Sigmoid colon (tissue), 7 donors: ENCODE measurements around the gene GTPBP2. TPM values are rescaled to one million over a fixed set of nuclear protein-coding genes. Genes with fewer than 3 reads are reported as not detected.
A peak's percentile ranks its signal among the peaks of the same experiment; 100 is the strongest.

ENCODE experiments used
- DNase-seq: peaks from one replicate; pipeline ENCODE4 v3.0.0-alpha.2; 2019
- H3K27ac ChIP-seq, 4 donors: fragments of 200-600 bp; sonication (generic); one replicate each; pipeline ENCODE4 v1.5.1; 2016 to 2019; ENCODE audit warnings: mild to moderate bottlenecking in 1 of 4
- H3K27me3 ChIP-seq, 3 donors: fragments of 200-600 bp; sonication (generic); one replicate each; pipeline ENCODE4 v1.5.1; 2019; ENCODE audit warnings: mild to moderate bottlenecking in 1 of 3
- H3K36me3 ChIP-seq, 4 donors: fragments of 200-600 bp; sonication (generic); one replicate each; pipeline ENCODE4 v1.5.1; 2016 to 2019
- H3K4me1 ChIP-seq, 4 donors: fragments of 200-600 bp; sonication (generic); one replicate each; pipeline ENCODE4 v1.5.1; 2017 to 2019
- H3K4me3 ChIP-seq, 4 donors: fragments of 200-600 bp; sonication (generic); one replicate each; pipeline ENCODE4 v1.5.1; 2017 to 2019; ENCODE audit warnings: mild to moderate bottlenecking in 2 of 4, moderate library complexity in 1 of 4
- H3K9me3 ChIP-seq, 4 donors: fragments of 200-600 bp in 3 of 4; sonication (generic) in 3 of 4; one replicate each; pipeline versions ENCODE4 v1.5.1 to v1.6.1; 2013 to 2019
- EP300 ChIP-seq, 4 donors: sonication (generic); formaldehyde crosslinking; IDR thresholded peaks; one replicate each; pipeline ENCODE4 v1.6.1; 2017; ENCODE audit warnings: antibody characterized with exemption in 4 of 4
- POLR2A ChIP-seq, 2 donors: fragments of 450-650 bp; IDR thresholded peaks; one replicate each; pipeline ENCODE4 v1.6.1; 2016; ENCODE audit warnings: antibody characterized with exemption in 2 of 2, mild to moderate bottlenecking in 2 of 2, moderate library complexity in 2 of 2
- POLR2AphosphoS5 ChIP-seq, 4 donors: sonication (generic); formaldehyde crosslinking; IDR thresholded peaks; one replicate each; pipeline ENCODE4 v1.6.1; 2017; ENCODE audit warnings: antibody characterized with exemption in 4 of 4
- WGBS, 2 donors: extraction: QIAGEN DNeasy Blood & Tissue Kit; methylation state at CpG; one replicate each; pipeline ENCODE4 v1.1.7; 2013; 5-methylcytosine and 5-hydroxymethylcytosine counted together
- intact Hi-C: fragments of 100-400 bp; cut with DNase I; formaldehyde crosslinking; loops from one replicate; pipeline ENCODE4 v1.15.1; 2023
- polyA plus RNA-seq, 3 donors: library from polyadenylated mRNA; stranded (reverse); fragments of 200-250 nt; gene quantifications; one replicate each; pipeline ENCODE4 v1.2.3, GENCODE V29; 2013
- total RNA-seq, 4 donors: library from RNA; depleted of rRNA; stranded (reverse); fragments of >200 nt; gene quantifications; one replicate each; pipeline ENCODE4 v1.1.0, GENCODE V29; 2016
- TF ChIP-seq, protein P1 (sequence below), 4 experiments: fragments of 450-650 bp in 3 of 4; fragments of 200-600 bp in 1 of 4; IDR thresholded peaks; one replicate each; pipeline ENCODE4 v1.5.1; 2016 to 2019; ENCODE audit warnings: antibody characterized with exemption in 4 of 4, mild to moderate bottlenecking in 3 of 4, moderate library complexity in 2 of 4
- donor health status: healthy with polysubstance abuse.
- donor health status: Bipolar disorder and iron deficiency.
- donor health status: healthy.

The GTPBP2 gene
- total and polyA plus RNA-seq, 7 donors: 26.8 to 71.0 (median 36.6) TPM

DNA sequence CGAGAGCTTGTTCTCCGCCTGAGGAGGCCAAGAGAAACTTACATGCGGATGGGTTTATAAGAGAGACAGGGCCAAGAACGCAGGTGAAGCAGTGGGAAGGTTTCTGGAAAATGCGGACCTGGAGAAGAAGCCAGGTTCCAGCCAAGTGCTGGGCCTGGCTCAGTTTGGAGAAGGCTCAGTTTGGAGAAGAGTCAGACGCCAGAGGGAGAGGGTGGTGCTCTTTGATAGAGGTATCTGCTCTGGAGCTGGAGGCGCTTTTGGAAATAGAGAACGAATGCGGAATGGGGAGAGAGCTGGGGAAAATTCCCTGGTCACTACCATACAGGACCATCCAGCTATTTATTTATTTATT lies 16.5 kb upstream of the GTPBP2 start:
- 11 to 18% methylated on average over 9 of the region's 9 CpGs for WGBS, 2 donors
- H3K4me1 ChIP-seq: peaks cover 0 to 13% (median 10%) of the 10 kb centered on the region in 4 donors
- no peak for DNase-seq
- H3K36me3 ChIP-seq: peaks cover 0 to 14% (median 6%) of the 10 kb centered on the region in 4 donors
- H3K27me3 ChIP-seq: no peaks in the 10 kb centered on the region
- intact Hi-C loops: no loop called here
- H3K27ac ChIP-seq: peak overlapping the region in 3 of 4 donors; percentile 20 to 47 (median 41)
- no peak for TF ChIP-seq POLR2A (IDR thresholded peaks at IDR 0.05)
- no peak for TF ChIP-seq EP300 (IDR thresholded peaks at IDR 0.05)
- TF ChIP-seq, protein P1, sequence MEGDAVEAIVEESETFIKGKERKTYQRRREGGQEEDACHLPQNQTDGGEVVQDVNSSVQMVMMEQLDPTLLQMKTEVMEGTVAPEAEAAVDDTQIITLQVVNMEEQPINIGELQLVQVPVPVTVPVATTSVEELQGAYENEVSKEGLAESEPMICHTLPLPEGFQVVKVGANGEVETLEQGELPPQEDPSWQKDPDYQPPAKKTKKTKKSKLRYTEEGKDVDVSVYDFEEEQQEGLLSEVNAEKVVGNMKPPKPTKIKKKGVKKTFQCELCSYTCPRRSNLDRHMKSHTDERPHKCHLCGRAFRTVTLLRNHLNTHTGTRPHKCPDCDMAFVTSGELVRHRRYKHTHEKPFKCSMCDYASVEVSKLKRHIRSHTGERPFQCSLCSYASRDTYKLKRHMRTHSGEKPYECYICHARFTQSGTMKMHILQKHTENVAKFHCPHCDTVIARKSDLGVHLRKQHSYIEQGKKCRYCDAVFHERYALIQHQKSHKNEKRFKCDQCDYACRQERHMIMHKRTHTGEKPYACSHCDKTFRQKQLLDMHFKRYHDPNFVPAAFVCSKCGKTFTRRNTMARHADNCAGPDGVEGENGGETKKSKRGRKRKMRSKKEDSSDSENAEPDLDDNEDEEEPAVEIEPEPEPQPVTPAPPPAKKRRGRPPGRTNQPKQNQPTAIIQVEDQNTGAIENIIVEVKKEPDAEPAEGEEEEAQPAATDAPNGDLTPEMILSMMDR (IDR thresholded peaks at IDR 0.05): no peak
- TF ChIP-seq POLR2AphosphoS5 (IDR thresholded peaks at IDR 0.05): no peak
- H3K9me3 ChIP-seq: no peaks in the 10 kb centered on the region
- H3K4me3 ChIP-seq: peak overlapping the region; percentile 30 to 54 (median 49)

DNA sequence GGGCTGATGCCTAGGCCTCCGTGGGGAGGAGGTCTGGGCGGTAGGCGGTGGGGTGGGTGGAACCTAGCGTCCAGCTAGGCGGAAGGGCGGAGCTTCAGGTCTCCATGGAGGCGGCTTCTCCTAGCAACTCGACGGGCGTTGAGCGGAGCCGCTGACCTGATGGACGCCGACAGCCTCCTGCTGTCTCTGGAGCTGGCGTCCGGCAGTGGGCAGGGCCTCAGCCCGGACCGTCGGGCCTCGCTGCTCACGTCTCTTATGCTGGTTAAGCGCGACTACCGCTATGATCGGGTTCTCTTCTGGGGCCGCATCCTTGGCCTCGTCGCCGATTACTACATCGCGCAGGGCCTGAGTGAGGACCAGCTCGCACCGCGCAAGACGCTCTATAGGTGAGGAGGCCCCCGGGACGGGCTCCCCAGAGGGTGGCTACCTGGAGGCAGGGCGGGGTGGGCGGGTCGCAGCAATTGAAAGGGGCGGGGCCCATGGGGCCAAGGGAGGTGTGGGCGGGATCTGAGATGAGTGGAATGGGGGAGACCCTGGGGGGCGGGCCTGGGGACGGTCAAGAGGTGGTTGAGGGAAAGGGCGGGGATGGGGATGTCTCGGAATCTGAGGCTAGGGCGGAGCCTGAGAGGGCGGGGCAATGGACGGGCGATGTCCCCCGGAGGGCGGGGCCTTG lies 16.0 kb upstream of the GTPBP2 start, which contains the start of gene RSPH9:
RSPH9 (plus strand) TSS at position 97 of the 673 bp plus-strand sequence; CDS start at position 160, 63 bp downstream.
- peak; percentile 83 for DNase-seq
- peak within 1 kb of the TSS; percentile 30 to 54 (median 49) for H3K4me3 ChIP-seq
- TF ChIP-seq POLR2AphosphoS5 (IDR thresholded peaks at IDR 0.05): no peak
- TF ChIP-seq POLR2A (IDR thresholded peaks at IDR 0.05): no peak
- TF ChIP-seq, protein P1 (IDR thresholded peaks at IDR 0.05): no peak
- no peak for TF ChIP-seq EP300 (IDR thresholded peaks at IDR 0.05)
- intact Hi-C loops: no loop called here
- 8 to 10% methylated on average over 52 of the region's 52 CpGs for WGBS, 2 donors
- H3K9me3 ChIP-seq: no peaks in the 10 kb centered on the region
- no peaks in the 10 kb centered on the region for H3K27me3 ChIP-seq
- H3K4me1 ChIP-seq: peaks cover 0 to 13% (median 10%) of the 10 kb centered on the region in 4 donors
- peaks cover 4 to 19% (median 11%) of the 10 kb centered on the region in 4 donors for H3K36me3 ChIP-seq
- H3K27ac ChIP-seq: peak within 1 kb of the TSS; percentile 20 to 64 (median 44)

DNA sequence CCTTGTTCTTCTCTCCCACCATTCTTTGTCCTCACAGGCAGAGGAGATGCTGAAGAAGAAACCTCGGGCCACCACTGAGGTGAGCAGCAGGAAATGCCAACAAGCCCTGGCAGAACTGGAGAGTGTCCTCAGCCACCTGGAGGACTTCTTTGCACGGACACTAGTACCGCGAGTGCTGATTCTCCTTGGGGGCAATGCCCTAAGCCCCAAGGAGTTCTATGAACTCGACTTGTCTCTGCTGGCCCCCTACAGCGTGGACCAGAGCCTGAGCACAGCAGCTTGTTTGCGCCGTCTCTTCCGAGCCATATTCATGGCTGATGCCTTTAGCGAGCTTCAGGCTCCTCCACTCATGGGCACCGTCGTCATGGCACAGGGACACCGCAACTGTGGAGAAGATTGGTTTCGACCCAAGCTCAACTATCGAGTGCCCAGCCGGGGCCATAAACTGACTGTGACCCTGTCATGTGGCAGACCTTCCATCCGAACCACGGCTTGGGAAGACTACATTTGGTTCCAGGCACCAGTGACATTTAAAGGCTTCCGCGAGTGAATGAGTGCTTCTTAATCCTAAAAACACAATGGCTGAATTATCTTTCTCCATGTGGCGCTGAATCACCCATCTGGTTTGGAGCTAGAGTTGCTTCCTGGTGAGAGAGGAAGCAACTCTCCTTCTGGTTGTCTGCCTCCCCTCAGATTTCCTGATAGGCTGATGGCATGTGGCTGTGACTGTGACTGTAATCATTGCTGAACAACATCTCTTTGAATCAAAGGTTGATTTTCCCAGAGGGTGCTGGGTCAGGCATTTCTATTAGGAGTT lies 11.1 kb upstream of the GTPBP2 start:
- no peaks in the 10 kb centered on the region for H3K9me3 ChIP-seq
- TF ChIP-seq EP300 (IDR thresholded peaks at IDR 0.05) (no peak), POLR2AphosphoS5 (IDR thresholded peaks at IDR 0.05) (no peak), POLR2A (IDR thresholded peaks at IDR 0.05) (no peak)
- TF ChIP-seq, protein P1 (IDR thresholded peaks at IDR 0.05): no peak
- H3K4me3 ChIP-seq: no peak overlapping the region
- 94 to 95% methylated on average over 21 of the region's 21 CpGs for WGBS, 2 donors
- no peaks in the 10 kb centered on the region for H3K27me3 ChIP-seq
- DNase-seq: no peak
- intact Hi-C loops: no loop called here
- peaks cover 7 to 43% (median 23%) of the 10 kb centered on the region in 4 donors for H3K36me3 ChIP-seq
- H3K27ac ChIP-seq: no peak overlapping the region
- peaks cover 0 to 44% (median 40%) of the 10 kb centered on the region in 4 donors for H3K4me1 ChIP-seq

DNA sequence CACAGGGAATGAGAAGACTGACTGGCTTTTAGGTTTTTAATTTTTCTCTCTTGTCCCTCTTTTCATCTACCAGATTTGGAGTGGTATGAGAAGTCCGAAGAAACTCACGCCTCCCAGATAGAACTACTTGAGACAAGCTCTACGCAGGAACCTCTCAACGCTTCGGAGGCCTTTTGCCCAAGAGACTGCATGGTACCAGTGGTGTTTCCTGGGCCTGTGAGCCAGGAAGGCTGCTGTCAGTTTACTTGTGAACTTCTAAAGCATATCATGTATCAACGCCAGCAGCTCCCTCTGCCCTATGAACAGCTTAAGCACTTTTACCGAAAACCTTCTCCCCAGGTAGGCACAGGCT lies 7.2 kb upstream of the GTPBP2 start:
- 6 to 20% methylated on average over 7 of the region's 7 CpGs for WGBS, 2 donors
- H3K4me1 ChIP-seq: peaks cover 0 to 40% (median 40%) of the 10 kb centered on the region in 4 donors
- intact Hi-C loops: no loop called here

More for the DNA sequence above, 7.2 kb upstream of the GTPBP2 start:
- Histone ChIP-seq H3K4me3 (peak overlapping the region; percentile 67 to 78 (median 72)), H3K27me3 (no peaks in the 10 kb centered on the region), H3K36me3 (peaks cover 7 to 36% (median 21%) of the 10 kb centered on the region in 4 donors), H3K27ac (peak overlapping the region; percentile 81 to 88 (median 87)), H3K9me3 (no peaks in the 10 kb centered on the region)
- TF ChIP-seq, protein P1 (IDR thresholded peaks at IDR 0.05): no peak
- TF ChIP-seq POLR2A (IDR thresholded peaks at IDR 0.05) (no peak), EP300 (IDR thresholded peaks at IDR 0.05) (no peak), POLR2AphosphoS5 (IDR thresholded peaks at IDR 0.05) (no peak)
- no peak for DNase-seq
